HL-60 (cell line): Measurements from ENCODE around the gene EFCAB6.

Experiments used
- DNase-seq, 2 experiments: peaks; one replicate each; pipeline ENCODE4 v3.0.0-alpha.2; 2010 to 2020; ENCODE audit warnings: low read depth in 1 of 2, low spot score in 1 of 2
- H3K27ac ChIP-seq: fragments of 250-450 bp; sonication (Bioruptor Pico); replicated peaks from 2 replicates; pipeline ENCODE4 v1.5.1; 2020; ENCODE audit warnings: mild to moderate bottlenecking, moderate library complexity
- H3K27me3 ChIP-seq: fragments of 250-450 bp; sonication (Bioruptor Pico); 2 replicates; pipeline ENCODE4 v1.5.1; 2021; ENCODE audit warnings: mild to moderate bottlenecking, moderate library complexity; ENCODE audit not compliant: insufficient read depth, poor library complexity, severe bottlenecking
- H3K4me3 ChIP-seq: replicated peaks from 2 replicates; pipeline ENCODE4 v1.5.1; 2011; ENCODE audit warnings: mild to moderate bottlenecking, control low read depth, low read length; ENCODE audit not compliant: insufficient read depth
- CTCF ChIP-seq: IDR thresholded peaks from one replicate; pipeline ENCODE4 v1.5.1; 2011; ENCODE audit warnings: low read length, control low read depth, inconsistent platforms; ENCODE audit not compliant: insufficient read depth
- GABPA ChIP-seq: IDR thresholded peaks from 2 replicates; pipeline ENCODE4 v1.6.1; 2012; ENCODE audit warnings: low read depth
- POLR2AphosphoS5 ChIP-seq: IDR thresholded peaks from 2 replicates; pipeline ENCODE4 v1.6.1; 2012; ENCODE audit warnings: low read depth
- REST ChIP-seq: IDR thresholded peaks from 2 replicates; pipeline ENCODE4 v1.6.1; 2012; ENCODE audit warnings: low read depth; ENCODE audit not compliant: insufficient replicate concordance
- SPI1 ChIP-seq: IDR thresholded peaks from 2 replicates; pipeline ENCODE4 v1.6.1; 2012; ENCODE audit warnings: low read depth, mild to moderate bottlenecking, borderline replicate concordance

Gene EFCAB6

DNA sequence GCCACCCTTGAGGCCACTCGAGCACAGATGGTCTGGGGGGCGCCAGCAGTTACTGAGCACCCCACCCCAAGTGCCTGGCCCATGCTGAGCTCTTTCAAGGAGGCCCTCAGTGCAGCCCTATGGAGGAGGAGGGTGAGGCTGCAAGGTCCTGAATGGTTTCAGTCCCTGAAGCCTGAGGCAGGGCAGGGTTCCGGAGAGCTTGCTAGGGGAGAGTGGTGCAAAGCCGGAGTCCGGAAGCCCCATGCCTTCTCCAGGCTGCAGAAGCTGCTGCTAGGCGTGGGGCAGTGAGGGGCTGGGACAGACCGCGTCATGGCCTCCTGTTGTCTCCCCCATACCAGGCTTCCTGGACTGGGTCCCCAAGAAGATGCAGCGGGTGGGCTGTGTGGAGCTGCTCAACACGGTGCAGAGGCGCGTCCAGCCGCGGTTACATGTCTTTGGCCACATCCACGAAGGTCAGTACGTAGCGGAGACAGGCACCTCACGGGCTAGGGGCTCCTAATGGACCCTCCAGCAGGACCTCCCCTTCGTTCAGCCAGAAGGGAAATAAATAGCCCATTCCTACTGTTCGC lies 309.7 kb downstream of the EFCAB6 start:
- no peaks in the 10 kb centered on the region for H3K27me3 ChIP-seq
- no peak for DNase-seq
- no peak for TF ChIP-seq GABPA
- TF ChIP-seq CTCF, result no peak
- no peak for TF ChIP-seq SPI1
- TF ChIP-seq REST, result no peak
- no peak for TF ChIP-seq POLR2AphosphoS5
- H3K27ac ChIP-seq, result no peak overlapping the region
- H3K4me3 ChIP-seq, result no peak overlapping the region

DNA sequence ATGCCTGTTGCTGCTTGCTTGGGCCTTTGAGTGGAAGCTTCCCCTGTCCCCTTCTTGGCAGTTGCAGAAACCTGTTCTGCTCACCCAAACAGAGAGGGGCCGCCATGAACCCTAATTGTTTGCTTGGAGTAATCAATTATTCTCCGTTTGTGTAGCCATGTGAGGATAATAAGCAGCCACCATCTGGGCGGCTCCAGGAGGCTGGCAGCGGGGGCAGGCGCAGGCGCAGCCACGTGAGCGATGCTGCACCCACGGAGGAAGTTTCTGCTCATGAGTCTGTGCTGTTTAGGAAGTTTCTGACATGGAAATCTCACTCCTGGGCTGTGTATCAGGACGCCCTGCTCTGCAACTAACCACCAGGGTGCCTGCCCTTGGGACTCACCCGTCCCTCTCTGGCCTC lies 310.2 kb downstream of the EFCAB6 start:
- TF ChIP-seq GABPA (no peak), CTCF (no peak), REST (no peak), POLR2AphosphoS5 (no peak), SPI1 (no peak)
- no peak overlapping the region for H3K27ac ChIP-seq
- DNase-seq, result no peak
- H3K4me3 ChIP-seq, result no peak overlapping the region
- no peaks in the 10 kb centered on the region for H3K27me3 ChIP-seq

GRCh38 chr22:43500792-43501785 lies 311.0 kb downstream of the EFCAB6 start:
- Histone ChIP-seq H3K27ac (no peak overlapping the region), H3K27me3 (no peaks in the 10 kb centered on the region), H3K4me3 (no peak overlapping the region)
- DNase-seq, result no peak
- TF ChIP-seq SPI1, result no peak
- no peak for TF ChIP-seq CTCF
- TF ChIP-seq GABPA, result no peak
- no peak for TF ChIP-seq REST
